ENCODE data around the gene EXOC6.

The EXOC6 gene

DNA sequence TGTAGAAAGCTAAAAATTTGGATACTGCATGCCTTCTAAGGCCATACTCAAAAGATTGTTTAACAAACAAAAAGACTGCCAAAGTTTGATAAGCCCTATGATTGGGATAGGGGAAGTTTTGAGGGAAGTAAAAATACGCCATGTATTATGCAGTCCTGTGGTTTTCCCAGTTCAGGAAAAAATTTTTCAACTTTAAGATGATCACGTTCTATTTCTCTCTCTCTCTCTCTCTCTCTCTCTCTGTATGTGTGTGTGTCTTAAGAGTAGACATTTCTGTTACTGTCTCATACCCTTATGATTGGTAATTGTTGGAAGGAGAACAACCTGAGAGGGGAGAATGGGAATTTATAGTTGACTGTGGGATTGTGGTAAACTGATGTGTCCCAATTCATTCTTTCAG, 143.2 kb downstream of the EXOC6 start:
- Histone ChIP-seq H3K27ac (ENCODE audit: insufficient read depth, low read length, poor library complexity, severe bottlenecking) (no peak overlapping the region), H3K9me3 (ENCODE audit: control insufficient read depth, low read length) (no peaks in the 10 kb centered on the region), H3K27me3 (replicated peaks; ENCODE audit: control insufficient read depth, insufficient read depth, low read length, poor library complexity, severe bottlenecking) (no peaks in the 10 kb centered on the region), H3K4me3 (ENCODE audit: insufficient read depth, low read depth, low read length, poor library complexity, severe bottlenecking) (no peak overlapping the region), H3K36me3 (ENCODE audit: control insufficient read depth, insufficient read depth, low read length) (no peaks in the 10 kb centered on the region), H3K4me1 (ENCODE audit: control insufficient read depth, insufficient read depth, low read length, poor library complexity, severe bottlenecking) (no peaks in the 10 kb centered on the region)
- DNase-seq, result no peak

GRCh38 chr10:92993699-92994272, 145.5 kb downstream of the EXOC6 start:
- Histone ChIP-seq H3K27me3 (replicated peaks; ENCODE audit: control insufficient read depth, insufficient read depth, low read length, poor library complexity, severe bottlenecking) (no peaks in the 10 kb centered on the region), H3K4me1 (ENCODE audit: control insufficient read depth, insufficient read depth, low read length, poor library complexity, severe bottlenecking) (no peaks in the 10 kb centered on the region), H3K9me3 (ENCODE audit: control insufficient read depth, low read length) (no peaks in the 10 kb centered on the region), H3K4me3 (ENCODE audit: insufficient read depth, low read depth, low read length, poor library complexity, severe bottlenecking) (no peak overlapping the region), H3K36me3 (ENCODE audit: control insufficient read depth, insufficient read depth, low read length) (no peaks in the 10 kb centered on the region), H3K27ac (ENCODE audit: insufficient read depth, low read length, poor library complexity, severe bottlenecking) (no peak overlapping the region)
- DNase-seq, result no peak

- no peak overlapping the region for H3K27ac ChIP-seq (ENCODE audit: insufficient read depth, low read length, poor library complexity, severe bottlenecking)
- DNase-seq, result no peak
- no peak overlapping the region for H3K4me3 ChIP-seq (ENCODE audit: insufficient read depth, low read depth, low read length, poor library complexity, severe bottlenecking)
- no peaks in the 10 kb centered on the region for H3K36me3 ChIP-seq (ENCODE audit: control insufficient read depth, insufficient read depth, low read length)
- H3K27me3 ChIP-seq (replicated peaks; ENCODE audit: control insufficient read depth, insufficient read depth, low read length, poor library complexity, severe bottlenecking), result no peaks in the 10 kb centered on the region
- H3K4me1 ChIP-seq (ENCODE audit: control insufficient read depth, insufficient read depth, low read length, poor library complexity, severe bottlenecking), result no peaks in the 10 kb centered on the region
- no peaks in the 10 kb centered on the region for H3K9me3 ChIP-seq (ENCODE audit: control insufficient read depth, low read length)
These were observed 147.2 kb downstream of the EXOC6 start for GRCh38 chr10:92995509-92995908.

- Histone ChIP-seq H3K4me1 (ENCODE audit: control insufficient read depth, insufficient read depth, low read length, poor library complexity, severe bottlenecking) (no peaks in the 10 kb centered on the region), H3K27ac (ENCODE audit: insufficient read depth, low read length, poor library complexity, severe bottlenecking) (no peak overlapping the region)
- no peak for DNase-seq
These were observed 149.3 kb downstream of the EXOC6 start for GRCh38 chr10:92997620-92998019.

GRCh38 chr10:92999191-92999590, 150.9 kb downstream of the EXOC6 start:
- Histone ChIP-seq H3K4me3 (ENCODE audit: insufficient read depth, low read depth, low read length, poor library complexity, severe bottlenecking) (no peak overlapping the region), H3K9me3 (ENCODE audit: control insufficient read depth, low read length) (no peaks in the 10 kb centered on the region), H3K36me3 (ENCODE audit: control insufficient read depth, insufficient read depth, low read length) (no peaks in the 10 kb centered on the region), H3K27ac (ENCODE audit: insufficient read depth, low read length, poor library complexity, severe bottlenecking) (no peak overlapping the region), H3K27me3 (replicated peaks; ENCODE audit: control insufficient read depth, insufficient read depth, low read length, poor library complexity, severe bottlenecking) (no peaks in the 10 kb centered on the region), H3K4me1 (ENCODE audit: control insufficient read depth, insufficient read depth, low read length, poor library complexity, severe bottlenecking) (no peaks in the 10 kb centered on the region)
- no peak for DNase-seq

More at GRCh38 chr10:92997620-92998019, 149.3 kb downstream of the EXOC6 start:
- Histone ChIP-seq H3K36me3 (ENCODE audit: control insufficient read depth, insufficient read depth, low read length) (no peaks in the 10 kb centered on the region), H3K4me3 (ENCODE audit: insufficient read depth, low read depth, low read length, poor library complexity, severe bottlenecking) (no peak overlapping the region), H3K27me3 (replicated peaks; ENCODE audit: control insufficient read depth, insufficient read depth, low read length, poor library complexity, severe bottlenecking) (no peaks in the 10 kb centered on the region), H3K9me3 (ENCODE audit: control insufficient read depth, low read length) (no peaks in the 10 kb centered on the region)

- H3K4me3 ChIP-seq (ENCODE audit: insufficient read depth, low read depth, low read length, poor library complexity, severe bottlenecking), result no peak overlapping the region
- H3K36me3 ChIP-seq (ENCODE audit: control insufficient read depth, insufficient read depth, low read length), result no peaks in the 10 kb centered on the region
- no peak overlapping the region for H3K27ac ChIP-seq (ENCODE audit: insufficient read depth, low read length, poor library complexity, severe bottlenecking)
- no peak for DNase-seq
- H3K4me1 ChIP-seq (ENCODE audit: control insufficient read depth, insufficient read depth, low read length, poor library complexity, severe bottlenecking), result no peaks in the 10 kb centered on the region
- H3K27me3 ChIP-seq (replicated peaks; ENCODE audit: control insufficient read depth, insufficient read depth, low read length, poor library complexity, severe bottlenecking), result no peaks in the 10 kb centered on the region
- no peaks in the 10 kb centered on the region for H3K9me3 ChIP-seq (ENCODE audit: control insufficient read depth, low read length)
These were observed 158.2 kb downstream of the EXOC6 start for GRCh38 chr10:93006435-93007039.

- H3K9me3 ChIP-seq (ENCODE audit: control insufficient read depth, low read length), result no peaks in the 10 kb centered on the region
- no peaks in the 10 kb centered on the region for H3K4me1 ChIP-seq (ENCODE audit: control insufficient read depth, insufficient read depth, low read length, poor library complexity, severe bottlenecking)
- H3K36me3 ChIP-seq (ENCODE audit: control insufficient read depth, insufficient read depth, low read length), result peaks cover 3% of the 10 kb centered on the region
- H3K27me3 ChIP-seq (replicated peaks; ENCODE audit: control insufficient read depth, insufficient read depth, low read length, poor library complexity, severe bottlenecking), result no peaks in the 10 kb centered on the region
- DNase-seq, result no peak
- no peak overlapping the region for H3K4me3 ChIP-seq (ENCODE audit: insufficient read depth, low read depth, low read length, poor library complexity, severe bottlenecking)
- no peak overlapping the region for H3K27ac ChIP-seq (ENCODE audit: insufficient read depth, low read length, poor library complexity, severe bottlenecking)
These were observed 167.4 kb downstream of the EXOC6 start for GRCh38 chr10:93015722-93016121.

- no peaks in the 10 kb centered on the region for H3K4me1 ChIP-seq (ENCODE audit: control insufficient read depth, insufficient read depth, low read length, poor library complexity, severe bottlenecking)
- no peaks in the 10 kb centered on the region for H3K36me3 ChIP-seq (ENCODE audit: control insufficient read depth, insufficient read depth, low read length)
- H3K27ac ChIP-seq (ENCODE audit: insufficient read depth, low read length, poor library complexity, severe bottlenecking), result no peak overlapping the region
- H3K4me3 ChIP-seq (ENCODE audit: insufficient read depth, low read depth, low read length, poor library complexity, severe bottlenecking), result no peak overlapping the region
- no peak for DNase-seq
- no peaks in the 10 kb centered on the region for H3K9me3 ChIP-seq (ENCODE audit: control insufficient read depth, low read length)
- H3K27me3 ChIP-seq (replicated peaks; ENCODE audit: control insufficient read depth, insufficient read depth, low read length, poor library complexity, severe bottlenecking), result no peaks in the 10 kb centered on the region
These were observed 174.8 kb downstream of the EXOC6 start for GRCh38 chr10:93023013-93023650.

DNA sequence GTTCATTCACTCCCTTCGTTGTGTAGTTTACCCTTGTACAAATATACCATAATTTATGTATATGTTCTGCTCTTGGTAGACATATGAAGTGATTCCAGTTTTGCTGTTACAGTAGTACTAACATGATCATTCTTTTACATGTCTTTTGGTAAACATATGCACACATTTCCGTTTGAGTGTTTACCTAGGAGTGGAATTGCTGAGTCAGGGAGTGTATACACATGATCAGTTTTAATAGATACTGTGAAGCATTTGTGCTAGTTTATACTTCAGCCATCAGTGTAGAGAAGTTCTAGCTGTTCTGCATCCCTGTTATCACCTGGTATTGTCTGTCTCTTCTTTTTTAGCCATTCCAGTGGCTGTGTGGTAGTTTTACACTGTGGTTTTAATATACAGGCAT, 177.8 kb downstream of the EXOC6 start:
- Histone ChIP-seq H3K27ac (ENCODE audit: insufficient read depth, low read length, poor library complexity, severe bottlenecking) (no peak overlapping the region), H3K27me3 (replicated peaks; ENCODE audit: control insufficient read depth, insufficient read depth, low read length, poor library complexity, severe bottlenecking) (no peaks in the 10 kb centered on the region), H3K9me3 (ENCODE audit: control insufficient read depth, low read length) (no peaks in the 10 kb centered on the region), H3K4me1 (ENCODE audit: control insufficient read depth, insufficient read depth, low read length, poor library complexity, severe bottlenecking) (no peaks in the 10 kb centered on the region), H3K36me3 (ENCODE audit: control insufficient read depth, insufficient read depth, low read length) (no peaks in the 10 kb centered on the region), H3K4me3 (ENCODE audit: insufficient read depth, low read depth, low read length, poor library complexity, severe bottlenecking) (no peak overlapping the region)
- no peak for DNase-seq

- Histone ChIP-seq H3K4me1 (ENCODE audit: control insufficient read depth, insufficient read depth, low read length, poor library complexity, severe bottlenecking) (no peaks in the 10 kb centered on the region), H3K27me3 (replicated peaks; ENCODE audit: control insufficient read depth, insufficient read depth, low read length, poor library complexity, severe bottlenecking) (no peaks in the 10 kb centered on the region)
- no peak for DNase-seq
These were observed 179.2 kb downstream of the EXOC6 start for GRCh38 chr10:93027508-93027907.

More at GRCh38 chr10:93027508-93027907, 179.2 kb downstream of the EXOC6 start:
- H3K9me3 ChIP-seq (ENCODE audit: control insufficient read depth, low read length), result no peaks in the 10 kb centered on the region
- H3K27ac ChIP-seq (ENCODE audit: insufficient read depth, low read length, poor library complexity, severe bottlenecking), result no peak overlapping the region
- no peak overlapping the region for H3K4me3 ChIP-seq (ENCODE audit: insufficient read depth, low read depth, low read length, poor library complexity, severe bottlenecking)
- H3K36me3 ChIP-seq (ENCODE audit: control insufficient read depth, insufficient read depth, low read length), result no peaks in the 10 kb centered on the region

Measured in effector memory CD4-positive, alpha-beta T cell (primary cell).